GM23338 (cell line): Measurements from ENCODE around the gene RASA3.

Experiments used
- CREB1 ChIP-seq: fragments of 250-450 bp; sonication (Bioruptor Pico); IDR thresholded peaks from 2 replicates; pipeline ENCODE4 v1.5.0; 2020; ENCODE audit warnings: low read depth, mild to moderate bottlenecking, moderate library complexity
- CTCF ChIP-seq, 2 experiments: fragments of 200-600 bp in 1 of 2; sonication (generic) in 1 of 2; conservative IDR thresholded peaks; 2 replicates each; pipeline versions ENCODE4 v1.5.1 to v1.6.1; 2016 to 2017; ENCODE audit warnings: antibody characterized with exemption in 2 of 2, low read depth in 2 of 2, mild to moderate bottlenecking in 2 of 2, moderate library complexity in 1 of 2
- ETS1 ChIP-seq: IDR thresholded peaks from 2 replicates; pipeline ENCODE4 v1.6.1; 2016; ENCODE audit warnings: antibody characterized with exemption
- EZH2 ChIP-seq: fragments of 200-600 bp; sonication (generic); IDR thresholded peaks from one replicate; pipeline ENCODE4 v1.8.0; 2017; ENCODE audit warnings: antibody characterized with exemption, mild to moderate bottlenecking, low read depth; ENCODE audit not compliant: unreplicated experiment
- EZH2phosphoT487 ChIP-seq: fragments of 200-600 bp; sonication (generic); IDR thresholded peaks from one replicate; pipeline ENCODE4 v1.8.1; 2018; ENCODE audit warnings: antibody characterized with exemption; ENCODE audit not compliant: unreplicated experiment
- JUNB ChIP-seq: IDR thresholded peaks from one replicate; pipeline ENCODE4 v1.6.1; 2016; ENCODE audit warnings: antibody characterized with exemption; ENCODE audit not compliant: unreplicated experiment
- NANOG ChIP-seq: IDR thresholded peaks from 2 replicates; pipeline ENCODE4 v1.6.1; 2016; ENCODE audit warnings: antibody characterized with exemption, borderline replicate concordance
- POLR2AphosphoS5 ChIP-seq: IDR thresholded peaks from 2 replicates; pipeline ENCODE4 v1.6.1; 2016; ENCODE audit warnings: antibody characterized with exemption, low read depth
- REST ChIP-seq: IDR thresholded peaks from one replicate; pipeline ENCODE4 v1.6.1; 2018; ENCODE audit warnings: antibody characterized with exemption; ENCODE audit not compliant: unreplicated experiment
- STAT1 ChIP-seq: IDR thresholded peaks from one replicate; pipeline ENCODE4 v1.6.1; 2016; ENCODE audit warnings: antibody characterized with exemption; ENCODE audit not compliant: unreplicated experiment
- ZNF114 ChIP-seq: fragments of 250-450 bp; sonication (Bioruptor Pico); IDR thresholded peaks from 2 replicates; pipeline ENCODE4 v1.5.0; 2020; ENCODE audit warnings: mild to moderate bottlenecking, moderate library complexity
- ZNF331 ChIP-seq: fragments of 250-450 bp; sonication (Bioruptor Pico); IDR thresholded peaks from 2 replicates; pipeline ENCODE4 v1.5.0; 2020; ENCODE audit warnings: low read depth, mild to moderate bottlenecking, moderate library complexity
- ZNF462 ChIP-seq: fragments of 250-450 bp; sonication (Bioruptor Pico); IDR thresholded peaks from 2 replicates; pipeline ENCODE4 v1.5.0; 2020; ENCODE audit warnings: mild to moderate bottlenecking, moderate library complexity

- no peak for TF ChIP-seq CTCF (conservative IDR thresholded peaks at IDR 0.05; ENCODE audit: low read depth in 2 of 2)
- TF ChIP-seq REST, result no peak
- TF ChIP-seq EZH2, result no peak
- no peak for TF ChIP-seq NANOG
- no peak for TF ChIP-seq ETS1
- no peak for TF ChIP-seq POLR2AphosphoS5
- TF ChIP-seq EZH2phosphoT487, result no peak
- no peak for TF ChIP-seq JUNB
- no peak for TF ChIP-seq ZNF331 (CRISPR knock-in tag)
- TF ChIP-seq CREB1, result no peak
- TF ChIP-seq ZNF114 (CRISPR knock-in tag), result no peak
- no peak for TF ChIP-seq STAT1
- TF ChIP-seq ZNF462, result no peak
These were observed 41.9 kb downstream of the RASA3 start for GRCh38 chr13:114090476-114090875.
